H9 (cell line): ENCODE results near the gene PREX1. TPM values are rescaled to one million over a fixed set of nuclear protein-coding genes. Genes with fewer than 3 reads are reported as not detected.

ENCODE experiments used
- DNase-seq: peaks from one replicate; pipeline ENCODE4 v3.0.0-alpha.2; 2017
- H2AFZ ChIP-seq: one replicate; pipeline ENCODE4 v1.6.1; 2013; ENCODE audit warnings: mild to moderate bottlenecking, low read length, control low read depth, moderate library complexity
- H2AK5ac ChIP-seq: 2 replicates; pipeline ENCODE4 v1.6.1; 2013; ENCODE audit warnings: low read length, control low read depth, mixed read lengths; ENCODE audit not compliant: insufficient read length
- H2BK120ac ChIP-seq: one replicate; pipeline ENCODE4 v1.6.1; 2013; ENCODE audit warnings: low read depth, mild to moderate bottlenecking, low read length, control low read depth, inconsistent platforms; ENCODE audit not compliant: poor library complexity, severe bottlenecking
- H2BK12ac ChIP-seq: 2 replicates; pipeline ENCODE4 v1.6.1; 2013; ENCODE audit warnings: low read length, control low read depth, mixed read lengths, low read depth; ENCODE audit not compliant: insufficient read length
- H2BK15ac ChIP-seq: 2 replicates; pipeline ENCODE4 v1.6.1; 2013; ENCODE audit warnings: low read depth, low read length, control low read depth
- H2BK20ac ChIP-seq: one replicate; pipeline ENCODE4 v1.6.1; 2013; ENCODE audit warnings: low read depth, mild to moderate bottlenecking, low read length, control low read depth, inconsistent platforms; ENCODE audit not compliant: poor library complexity, severe bottlenecking
- H2BK5ac ChIP-seq: 2 replicates; pipeline ENCODE4 v1.6.1; 2013; ENCODE audit warnings: low read length, control low read depth, mixed read lengths; ENCODE audit not compliant: insufficient read length
- H3K14ac ChIP-seq: 2 replicates; pipeline ENCODE4 v1.6.1; 2013; ENCODE audit warnings: low read length, control low read depth; ENCODE audit not compliant: insufficient read depth
- H3K18ac ChIP-seq: 2 replicates; pipeline ENCODE4 v1.6.1; 2013; ENCODE audit warnings: low read depth, mild to moderate bottlenecking, mixed read lengths, low read length, control low read depth; ENCODE audit not compliant: insufficient read length
- H3K23ac ChIP-seq: 2 replicates; pipeline ENCODE4 v1.6.1; 2013; ENCODE audit warnings: low read length, control low read depth, mixed read lengths, low read depth; ENCODE audit not compliant: insufficient read length
- H3K23me2 ChIP-seq: 2 replicates; pipeline ENCODE4 v1.6.1; 2013; ENCODE audit warnings: low read depth, mild to moderate bottlenecking, mixed read lengths, low read length, control low read depth; ENCODE audit not compliant: insufficient read length, poor library complexity, severe bottlenecking
- H3K27ac ChIP-seq: 2 replicates; pipeline ENCODE4 v1.5.1; 2013; ENCODE audit warnings: low read length, control low read depth, mixed read lengths, low read depth; ENCODE audit not compliant: insufficient read length
- H3K27me3 ChIP-seq: 2 replicates; pipeline ENCODE4 v1.6.1; 2013; ENCODE audit warnings: low read length, control low read depth, inconsistent platforms; ENCODE audit not compliant: insufficient read depth
- H3K4ac ChIP-seq: 2 replicates; pipeline ENCODE4 v1.6.1; 2013; ENCODE audit warnings: low read depth, mild to moderate bottlenecking, control low read depth, inconsistent platforms, low read length, moderate library complexity
- H3K4me1 ChIP-seq: 2 replicates; pipeline ENCODE4 v1.6.1; 2013; ENCODE audit warnings: low read length, control low read depth, inconsistent platforms; ENCODE audit not compliant: insufficient read depth
- H3K4me2 ChIP-seq: 2 replicates; pipeline ENCODE4 v1.6.1; 2013; ENCODE audit warnings: low read length, control low read depth, mixed read lengths; ENCODE audit not compliant: insufficient read length, insufficient read depth
- H3K56ac ChIP-seq: 2 replicates; pipeline ENCODE4 v1.6.1; 2013; ENCODE audit warnings: low read depth, mild to moderate bottlenecking, mixed read lengths, low read length, control low read depth; ENCODE audit not compliant: insufficient read length
- H3K79me1 ChIP-seq: 2 replicates; pipeline ENCODE4 v1.6.1; 2013; ENCODE audit warnings: low read depth, mild to moderate bottlenecking, moderate library complexity, low read length, control low read depth, inconsistent platforms; ENCODE audit not compliant: insufficient read depth, poor library complexity, severe bottlenecking
- H3K79me2 ChIP-seq: 2 replicates; pipeline ENCODE4 v1.6.1; 2013; ENCODE audit warnings: low read length, control low read depth, inconsistent platforms; ENCODE audit not compliant: insufficient read depth
- H3K9ac ChIP-seq: 2 replicates; pipeline ENCODE4 v1.6.1; 2013; ENCODE audit warnings: low read length, control low read depth, mixed read lengths; ENCODE audit not compliant: insufficient read length; ENCODE audit errors: extremely low read depth
- H3K9me3 ChIP-seq: one replicate; pipeline ENCODE4 v1.6.1; 2013; ENCODE audit warnings: low read depth, low read length, inconsistent platforms; ENCODE audit not compliant: control insufficient read depth
- H3T11ph ChIP-seq: one replicate; pipeline ENCODE4 v1.6.1; 2013; ENCODE audit warnings: mild to moderate bottlenecking, low read length, control low read depth, inconsistent platforms
- H4K20me1 ChIP-seq: one replicate; pipeline ENCODE4 v1.6.1; 2013; ENCODE audit not compliant: control insufficient read depth, insufficient read length, insufficient read depth
- H4K5ac ChIP-seq: 2 replicates; pipeline ENCODE4 v1.6.1; 2013; ENCODE audit warnings: low read depth, mild to moderate bottlenecking, mixed read lengths, low read length, control low read depth; ENCODE audit not compliant: insufficient read length
- H4K8ac ChIP-seq: replicated peaks from 2 replicates; pipeline ENCODE4 v1.6.1; 2013; ENCODE audit warnings: low read length, control low read depth, mixed read lengths, low read depth; ENCODE audit not compliant: insufficient read length
- H4K91ac ChIP-seq: 2 replicates; pipeline ENCODE4 v1.6.1; 2013; ENCODE audit warnings: low read depth, mild to moderate bottlenecking, moderate library complexity, mixed read lengths, low read length, control low read depth; ENCODE audit not compliant: insufficient read length
- H3K27ac Mint-ChIP-seq, 3 experiments: 2 replicates in 2 of 3; 3 replicates in 1 of 3; pipeline ENCODE4 v1.8.0; 2020 to 2021; ENCODE audit warnings: mixed read lengths in 3 of 3, mild to moderate bottlenecking in 1 of 3, moderate library complexity in 1 of 3
- H3K27me3 Mint-ChIP-seq: 2 replicates; pipeline ENCODE4 v1.8.0; 2021; ENCODE audit warnings: low read depth, mild to moderate bottlenecking, moderate library complexity, mixed read lengths
- H3K36me3 Mint-ChIP-seq, 3 experiments: 2 replicates in 2 of 3; 3 replicates in 1 of 3; pipeline ENCODE4 v1.8.0; 2020 to 2021; ENCODE audit warnings: low read depth in 3 of 3, mixed read lengths in 3 of 3; ENCODE audit not compliant: insufficient read depth in 1 of 3
- H3K4me1 Mint-ChIP-seq, 2 experiments: 2 replicates each; pipeline ENCODE4 v1.8.0; 2020; ENCODE audit warnings: mixed read lengths in 2 of 2
- H3K4me3 Mint-ChIP-seq, 2 experiments: 2 replicates in 1 of 2; 3 replicates in 1 of 2; pipeline ENCODE4 v1.8.0; 2020 to 2021; ENCODE audit warnings: mild to moderate bottlenecking in 2 of 2, mixed read lengths in 2 of 2, moderate library complexity in 1 of 2
- H3K9me3 Mint-ChIP-seq, 2 experiments: 2 replicates in 1 of 2; 3 replicates in 1 of 2; pipeline ENCODE4 v1.8.0; 2020; ENCODE audit warnings: mild to moderate bottlenecking in 2 of 2, mixed read lengths in 2 of 2, moderate library complexity in 1 of 2
- WGBS: extraction: QIAGEN DNeasy Blood & Tissue Kit; methylation state at CpG from one replicate; pipeline ENCODE4 v1.1.7; 2013; ENCODE audit warnings: missing lambda C conversion rate, low lambda C conversion rate, mixed read lengths; ENCODE audit not compliant: insufficient read length; ENCODE audit errors: extremely low coverage; 5-methylcytosine and 5-hydroxymethylcytosine counted together
- total RNA-seq: library from RNA; stranded (reverse); gene quantifications from 2 replicates; pipeline ENCODE4 v1.2.1, GENCODE V29; 2021
- TF ChIP-seq, protein P1 (sequence below): fragments of 200-600 bp; sonication (generic); conservative IDR thresholded peaks from 3 replicates; pipeline ENCODE4 v1.8.0; 2021; ENCODE audit warnings: antibody characterized with exemption, mild to moderate bottlenecking

PREX1 gene
- total RNA-seq, 1 experiment from 2014 or later: 6.6 TPM

- no peak overlapping the region for H3K27ac ChIP-seq
These were observed 105.6 kb downstream of the PREX1 start for GRCh38 chr20:48722002-48722731.

More at GRCh38 chr20:48722002-48722731, 105.6 kb downstream of the PREX1 start:
- Histone ChIP-seq H3K56ac (no peak overlapping the region), H4K5ac (no peak overlapping the region), H2BK20ac (no peak overlapping the region), H2BK120ac (no peak overlapping the region), H2BK15ac (no peak overlapping the region), H3K79me1 (no peaks in the 10 kb centered on the region), H4K91ac (no peak overlapping the region), H2AK5ac (no peak overlapping the region), H3K18ac (peak overlapping the region; percentile 25), H3K9me3 (no peaks in the 10 kb centered on the region), H2AFZ (no peak overlapping the region), H3T11ph (peak overlapping the region; percentile 8), H3K4me1 (no peaks in the 10 kb centered on the region), H3K23ac (no peak overlapping the region), H3K9ac (no peak overlapping the region), H3K14ac (no peak overlapping the region), H4K8ac (no peak overlapping the region), H4K20me1 (no peaks in the 10 kb centered on the region), H3K23me2 (no peaks in the 10 kb centered on the region), H3K27me3 (no peaks in the 10 kb centered on the region), H3K79me2 (no peaks in the 10 kb centered on the region), H2BK12ac (no peak overlapping the region), H2BK5ac (no peak overlapping the region), H3K4ac (no peak overlapping the region; the same call in 1 of the 2 replicates), H3K4me2 (no peak overlapping the region)
- H3K27ac Mint-ChIP-seq: peak overlapping the region in 2 of 3 experiments; percentile 50 to 62; a peak in 3 of 7 replicates
- H3K36me3 Mint-ChIP-seq: peaks cover 0 to 5% (median 0%) of the 10 kb centered on the region in 3 experiments; a peak in 2 of 7 replicates
- H3K4me1 Mint-ChIP-seq: peaks cover 5 to 24% of the 10 kb centered on the region in 2 experiments; a peak in 3 of 4 replicates
- DNase-seq: no peak
- peaks cover 3% of the 10 kb centered on the region for H3K27me3 Mint-ChIP-seq
- H3K4me3 Mint-ChIP-seq: no peak overlapping the region
- TF ChIP-seq, protein P1, sequence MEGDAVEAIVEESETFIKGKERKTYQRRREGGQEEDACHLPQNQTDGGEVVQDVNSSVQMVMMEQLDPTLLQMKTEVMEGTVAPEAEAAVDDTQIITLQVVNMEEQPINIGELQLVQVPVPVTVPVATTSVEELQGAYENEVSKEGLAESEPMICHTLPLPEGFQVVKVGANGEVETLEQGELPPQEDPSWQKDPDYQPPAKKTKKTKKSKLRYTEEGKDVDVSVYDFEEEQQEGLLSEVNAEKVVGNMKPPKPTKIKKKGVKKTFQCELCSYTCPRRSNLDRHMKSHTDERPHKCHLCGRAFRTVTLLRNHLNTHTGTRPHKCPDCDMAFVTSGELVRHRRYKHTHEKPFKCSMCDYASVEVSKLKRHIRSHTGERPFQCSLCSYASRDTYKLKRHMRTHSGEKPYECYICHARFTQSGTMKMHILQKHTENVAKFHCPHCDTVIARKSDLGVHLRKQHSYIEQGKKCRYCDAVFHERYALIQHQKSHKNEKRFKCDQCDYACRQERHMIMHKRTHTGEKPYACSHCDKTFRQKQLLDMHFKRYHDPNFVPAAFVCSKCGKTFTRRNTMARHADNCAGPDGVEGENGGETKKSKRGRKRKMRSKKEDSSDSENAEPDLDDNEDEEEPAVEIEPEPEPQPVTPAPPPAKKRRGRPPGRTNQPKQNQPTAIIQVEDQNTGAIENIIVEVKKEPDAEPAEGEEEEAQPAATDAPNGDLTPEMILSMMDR: no peak
- no peaks in the 10 kb centered on the region for H3K9me3 Mint-ChIP-seq
- WGBS: no CpG with 5 or more reads among the region's 14 CpGs
